GM21786 (cell line): ENCODE data around the gene GART.
"Not testable (repeated sequence)": the region's sequence is repeated elsewhere in the genome, so short reads cannot be mapped to it uniquely, and the experiment has no call there.

Source experiments
- ATAC-seq: cut with Tn5 transposase; IDR thresholded peaks from one replicate; pipeline ENCODE4 v1.9.1; 2021; ENCODE audit not compliant: unreplicated experiment

Gene GART

DNA sequence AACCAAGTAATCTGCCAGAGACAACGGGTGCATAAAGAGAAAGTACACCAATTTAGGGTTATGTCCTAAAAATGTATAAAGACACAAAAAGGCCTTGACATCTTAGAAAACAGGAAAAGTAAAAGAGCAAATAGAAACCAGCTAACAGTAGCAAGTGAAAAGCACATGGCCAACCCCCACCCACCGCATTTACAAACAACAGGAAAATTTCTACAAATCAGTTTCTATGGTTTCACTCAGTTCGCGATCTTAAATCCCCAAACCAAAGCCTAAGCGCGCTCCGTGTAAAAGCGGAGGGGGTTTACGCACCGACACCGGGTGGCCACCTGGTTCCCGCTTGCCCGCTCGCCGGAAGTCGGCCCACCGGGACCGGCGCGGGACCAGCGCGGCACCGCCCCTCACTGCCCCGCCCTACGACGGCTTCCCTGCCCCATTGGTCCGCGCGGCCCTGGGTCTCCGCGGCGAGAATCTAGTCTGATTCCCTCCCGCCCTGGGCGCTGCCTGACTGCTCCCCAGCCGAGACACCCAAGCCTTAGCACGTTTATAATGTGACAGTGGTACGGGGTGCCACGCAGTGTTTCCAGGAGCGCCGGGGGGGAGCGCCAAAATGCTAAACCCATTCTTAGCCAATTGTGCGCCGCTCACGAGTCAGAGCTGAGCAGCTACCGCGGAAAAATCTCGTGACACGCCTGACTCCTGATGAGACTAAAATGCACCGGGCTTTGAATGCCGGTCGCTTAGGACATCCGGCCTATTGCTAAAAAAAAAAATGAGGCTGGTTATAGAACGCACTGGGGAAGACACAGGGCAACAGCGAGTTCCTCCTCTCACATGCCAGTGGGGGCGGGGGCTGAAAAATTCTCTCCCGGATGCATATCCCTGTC lies at the start of gene GART:
GART (minus strand) TSS at position 362 of the 884 bp plus-strand sequence. CDS start 2,802 bp downstream, outside the sequence.
- peak; percentile 41 for ATAC-seq

DNA sequence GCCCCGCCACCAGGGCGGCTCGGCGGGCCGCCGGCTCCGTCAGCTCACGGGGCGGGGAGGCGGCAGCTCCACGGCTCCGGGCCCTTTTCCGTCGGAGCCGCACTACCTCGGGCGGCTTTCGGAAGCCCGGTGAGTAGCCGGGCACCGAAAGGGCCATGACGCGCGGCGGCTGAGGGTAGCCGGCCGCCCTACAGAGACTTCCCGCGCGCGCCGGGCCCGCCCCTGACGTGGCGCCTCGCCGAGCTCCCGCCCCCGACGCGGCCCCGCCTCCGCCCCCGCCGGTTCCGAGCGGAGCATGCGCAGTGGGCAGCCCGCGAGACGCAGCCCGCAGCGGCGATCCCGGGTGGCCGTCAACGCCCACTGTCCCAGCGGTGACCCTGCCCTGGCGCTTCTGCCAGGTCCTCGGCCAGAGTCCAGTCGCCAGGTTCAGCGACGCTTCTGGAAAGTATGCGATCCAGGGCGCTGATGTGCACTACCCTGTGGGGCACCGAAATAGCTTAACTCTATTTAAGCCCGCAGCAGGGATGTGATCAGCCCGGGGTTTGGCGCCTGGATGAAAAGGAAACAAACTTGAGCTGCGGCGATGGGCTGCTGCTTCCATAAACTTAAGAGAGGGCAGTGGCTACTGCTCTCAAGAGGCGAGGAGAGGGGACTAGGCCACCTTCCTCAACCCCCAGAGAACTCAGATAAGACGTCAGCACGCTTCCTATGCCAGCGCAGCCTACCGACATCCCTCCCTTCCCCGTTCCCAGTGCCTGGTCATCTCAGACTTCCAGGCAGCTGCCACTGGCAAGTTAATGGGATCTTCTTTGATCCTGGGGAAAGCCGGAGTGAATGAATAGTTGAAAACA lies 46.8 kb upstream of the GART start, which contains the start of gene DONSON:
DONSON (minus strand) TSS at position 200 of the 851 bp plus-strand sequence; CDS start at position 157, 43 bp downstream.
- peak; percentile 83 for ATAC-seq

DNA sequence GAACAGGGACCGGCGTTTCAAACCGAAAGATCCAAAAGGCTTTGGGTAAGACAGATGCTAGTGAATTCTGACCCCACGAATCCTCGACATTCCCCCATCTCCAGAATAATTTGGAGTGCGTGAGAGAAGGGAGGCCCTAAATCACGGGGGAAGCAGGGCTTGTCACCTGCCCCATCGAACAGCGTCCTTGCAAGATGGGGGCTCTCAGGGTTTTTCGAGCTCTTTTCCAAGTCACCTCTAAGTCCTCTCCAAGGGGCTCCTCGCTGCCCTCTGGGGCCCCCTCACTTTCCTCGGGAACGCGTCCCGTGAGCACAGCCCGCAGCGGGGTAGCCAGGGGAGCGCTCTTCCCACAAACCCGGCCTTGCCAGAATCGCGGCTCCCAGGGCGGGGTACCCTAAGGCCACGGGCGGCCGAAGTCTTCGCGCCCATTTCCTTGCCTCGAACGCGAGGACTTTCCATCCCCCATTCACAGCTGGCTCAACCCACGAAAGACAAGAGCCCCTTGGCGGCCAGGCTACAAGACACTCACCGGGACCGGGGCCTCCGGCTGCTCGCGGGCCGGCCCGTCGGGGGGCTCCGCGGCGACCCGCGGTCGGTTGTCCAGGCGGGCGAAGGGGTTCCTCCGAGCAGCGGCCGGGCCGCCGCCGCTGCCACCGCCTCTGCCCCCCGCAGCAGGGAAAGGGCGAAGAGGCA lies 46.0 kb upstream of the GART start:
- ATAC-seq, result peak; percentile 28

DNA sequence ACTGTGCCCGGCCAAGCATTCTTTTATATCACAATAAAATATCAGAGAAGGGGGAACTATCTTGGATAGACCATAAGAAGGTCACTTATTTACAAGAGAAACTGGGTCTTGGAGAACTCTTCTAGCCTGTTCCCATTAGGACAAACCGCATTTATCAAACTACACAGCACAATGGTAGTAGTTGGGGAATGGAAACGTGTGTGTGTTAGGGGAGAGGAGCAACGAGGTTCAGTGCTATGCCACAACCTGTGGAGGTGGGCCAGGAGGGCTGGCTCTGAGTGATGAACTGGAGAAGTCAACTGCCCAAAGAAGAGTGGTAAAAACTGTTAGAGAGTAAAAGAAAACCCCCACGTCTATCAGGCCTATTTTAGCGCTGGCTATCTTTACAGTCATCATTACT lies 45.0 kb upstream of the GART start:
- ATAC-seq, result no peak

DNA sequence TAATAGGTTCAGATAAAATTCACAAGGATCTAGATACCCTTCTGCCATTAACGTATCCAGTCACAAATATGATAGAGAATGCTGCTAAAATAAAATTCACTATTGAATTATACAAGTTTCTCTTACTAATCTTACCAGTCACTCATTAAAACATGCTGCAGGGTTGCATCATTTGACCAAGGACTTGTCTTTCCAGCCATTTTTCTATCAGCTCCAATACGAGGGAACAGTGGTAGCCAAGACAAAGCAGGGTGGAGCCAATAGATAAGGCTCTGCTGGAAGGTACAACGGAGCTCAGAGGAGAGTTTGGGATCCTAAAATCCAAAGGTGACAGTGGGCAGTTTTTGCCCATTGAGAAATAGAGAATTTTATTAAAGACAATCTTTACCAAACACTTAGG lies 42.5 kb upstream of the GART start:
- no peak for ATAC-seq

DNA sequence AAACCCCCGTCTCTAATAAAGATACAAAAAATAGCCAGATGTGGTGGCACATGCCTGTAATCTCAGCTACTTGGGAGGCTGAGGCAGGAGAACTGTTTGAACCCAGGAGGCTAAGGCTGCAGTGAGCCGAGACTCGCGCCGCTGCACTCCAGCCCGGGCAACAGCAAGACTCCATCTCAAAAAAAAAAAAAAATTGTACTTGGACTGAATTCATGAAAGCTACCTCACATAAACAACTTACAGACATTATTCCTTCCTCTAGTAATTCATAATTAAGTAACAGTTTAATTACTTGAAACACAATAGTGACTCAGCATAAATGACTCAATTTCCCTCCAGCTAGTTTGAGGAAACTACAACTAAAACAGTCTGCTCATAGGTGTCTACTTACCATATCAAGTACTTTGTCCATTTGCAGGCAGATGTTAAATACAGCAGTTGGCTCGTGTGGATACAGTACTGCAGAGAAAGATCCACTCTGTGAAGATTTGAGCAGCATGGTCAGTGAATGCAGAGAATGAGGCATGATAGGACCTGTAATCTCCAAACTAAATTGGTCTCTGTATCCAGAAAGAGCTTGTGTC lies 37.1 kb upstream of the GART start:
- no peak for ATAC-seq

DNA sequence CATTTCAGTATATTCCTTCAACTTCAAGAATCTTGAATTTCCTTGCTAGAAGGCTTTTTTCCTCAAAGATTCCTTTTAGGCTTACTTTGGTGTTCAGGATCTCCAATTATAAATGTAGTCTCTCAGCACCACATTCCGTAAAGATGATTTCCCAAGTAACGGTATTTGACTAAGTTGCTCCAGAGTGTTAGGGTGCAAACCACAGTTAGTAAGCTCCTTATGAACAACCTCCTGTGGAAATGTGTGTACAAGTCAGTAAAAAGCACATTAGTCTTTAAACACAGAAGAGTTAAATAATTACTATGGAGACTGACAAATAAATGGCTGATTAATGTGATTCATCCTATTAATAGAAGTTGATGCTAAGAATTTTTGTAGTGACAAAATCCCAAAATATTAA lies 36.3 kb upstream of the GART start:
- ATAC-seq, result no peak

DNA sequence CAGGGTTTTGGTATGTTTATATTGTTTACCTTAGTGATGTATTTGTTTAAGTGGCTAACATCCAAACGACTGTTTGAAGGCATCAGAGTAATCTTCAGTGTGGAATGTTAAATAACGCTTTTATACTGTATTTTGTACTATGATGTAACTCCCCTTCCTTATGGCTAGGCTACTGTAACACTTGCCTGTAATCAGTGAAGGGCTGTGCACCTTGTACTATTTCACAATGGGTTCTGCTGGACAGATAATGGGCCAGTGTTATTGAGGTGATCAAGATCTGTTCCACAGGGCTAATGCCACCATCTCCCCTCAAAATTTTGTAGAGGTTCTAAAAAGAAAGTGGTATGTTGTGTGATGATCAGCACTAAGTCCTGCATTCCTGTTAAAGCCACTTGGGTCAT lies 34.8 kb upstream of the GART start:
- not testable (repeated sequence) for ATAC-seq

DNA sequence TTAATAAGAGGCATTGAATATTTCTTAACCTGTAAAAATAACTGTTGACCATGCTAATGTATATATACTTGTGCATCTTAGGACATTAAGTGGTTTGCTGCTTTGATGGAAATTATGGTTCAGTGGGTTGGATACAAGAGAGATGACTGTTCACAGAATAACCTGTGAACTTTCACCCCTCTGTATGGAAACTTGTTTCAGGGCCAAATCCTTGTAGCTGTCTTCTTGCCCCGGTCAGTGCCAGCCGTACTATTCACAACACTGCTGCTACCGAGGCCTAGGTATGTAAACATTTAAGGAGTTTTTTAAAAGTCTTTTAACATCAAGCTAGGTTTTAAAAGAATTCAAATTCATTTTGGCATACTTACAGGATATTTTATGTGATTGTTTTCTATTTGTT lies 30.4 kb upstream of the GART start:
- no peak for ATAC-seq

DNA sequence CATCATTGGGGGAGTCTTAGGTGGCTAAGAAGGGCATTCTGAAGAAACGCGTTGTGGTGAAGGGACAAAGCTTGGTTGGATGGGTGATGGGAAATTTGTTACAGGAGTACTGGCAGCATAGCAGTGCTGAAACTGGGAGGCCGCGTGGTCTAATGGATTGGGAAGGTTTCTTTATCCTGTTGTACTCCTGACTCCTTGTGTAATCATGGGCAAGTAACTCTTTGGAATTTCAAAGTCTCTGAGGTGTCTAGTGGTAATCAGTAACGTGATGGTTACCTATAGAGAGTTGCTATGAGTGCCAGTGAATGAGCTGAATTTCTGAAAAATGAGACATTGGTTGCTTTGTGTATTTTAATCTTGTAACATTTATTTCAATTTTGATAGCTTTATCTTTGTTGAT lies 28.1 kb upstream of the GART start:
- no peak for ATAC-seq

DNA sequence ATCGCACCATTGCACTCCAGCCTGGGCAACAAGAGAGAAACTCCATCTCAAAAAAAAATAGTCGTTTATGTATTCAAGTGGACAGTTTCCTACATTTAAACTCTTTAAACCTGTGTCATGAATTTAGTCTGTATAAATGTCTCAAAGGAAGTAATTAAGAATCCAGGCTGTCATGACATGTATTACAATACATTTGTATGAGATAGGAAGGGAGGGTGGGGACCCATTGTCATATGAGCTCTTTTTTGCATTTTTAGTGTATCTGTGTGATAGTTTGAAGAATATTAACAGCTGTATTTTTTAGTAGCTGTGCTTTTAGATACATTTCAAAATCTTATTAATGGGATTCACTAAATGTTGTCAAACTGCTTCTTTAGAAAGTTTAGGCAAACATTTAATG lies 26.5 kb upstream of the GART start:
- ATAC-seq, result no peak

DNA sequence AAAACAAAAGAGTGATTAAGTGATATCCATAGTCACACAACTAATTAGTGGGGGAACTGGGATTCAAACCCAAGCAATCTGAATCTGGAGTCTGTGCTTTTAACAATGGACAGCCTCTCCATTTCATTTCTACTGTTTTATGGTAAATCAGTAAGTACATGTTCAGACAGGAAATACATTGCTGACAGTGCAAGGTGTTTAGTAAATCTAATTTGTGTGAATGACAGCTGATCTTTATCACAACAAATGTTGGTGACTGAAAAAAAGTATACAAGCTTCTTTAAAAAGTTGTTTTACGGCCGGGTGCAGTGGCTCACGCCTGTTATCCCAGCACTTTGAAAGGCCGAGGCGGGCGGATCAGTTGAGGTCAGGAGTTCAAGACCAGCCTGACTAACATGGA lies 26.0 kb upstream of the GART start:
- no peak for ATAC-seq

DNA sequence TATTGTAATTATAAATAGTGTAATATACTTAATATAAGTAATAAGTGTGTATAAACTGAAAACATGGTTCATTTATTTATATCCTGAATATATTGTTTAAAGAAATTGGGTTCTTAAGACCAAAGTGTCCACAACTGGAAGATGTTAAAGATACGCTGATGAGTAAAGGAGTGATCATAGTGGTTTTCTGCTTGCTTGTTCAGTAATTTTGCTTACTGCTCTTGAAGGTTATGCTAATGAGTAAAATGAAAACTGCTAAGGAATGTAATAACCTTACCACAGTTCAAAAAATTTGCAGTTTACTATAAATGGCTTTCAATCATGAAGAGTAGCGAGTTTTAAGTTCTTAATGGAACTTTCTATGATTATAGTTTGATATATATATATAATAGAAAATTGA lies 24.6 kb upstream of the GART start:
- no peak for ATAC-seq

DNA sequence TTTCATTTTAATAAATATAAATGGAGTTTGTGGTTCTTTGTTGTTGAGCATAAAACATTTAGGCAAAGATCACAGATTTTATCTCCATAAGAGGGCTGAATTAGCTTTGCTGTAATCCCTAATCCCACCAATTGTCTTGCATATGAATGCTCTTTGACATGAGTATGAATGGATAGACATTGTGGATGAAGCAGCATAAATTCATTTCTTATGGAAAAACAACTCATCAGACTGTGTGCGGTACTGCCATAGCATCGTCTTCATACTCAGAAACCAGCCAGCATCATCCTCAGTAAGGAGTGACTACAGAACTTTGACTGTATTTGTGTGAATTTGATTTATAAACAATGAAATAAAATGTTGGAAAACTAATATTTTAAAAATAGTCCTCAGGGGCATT lies 20.5 kb upstream of the GART start:
- no peak for ATAC-seq

DNA sequence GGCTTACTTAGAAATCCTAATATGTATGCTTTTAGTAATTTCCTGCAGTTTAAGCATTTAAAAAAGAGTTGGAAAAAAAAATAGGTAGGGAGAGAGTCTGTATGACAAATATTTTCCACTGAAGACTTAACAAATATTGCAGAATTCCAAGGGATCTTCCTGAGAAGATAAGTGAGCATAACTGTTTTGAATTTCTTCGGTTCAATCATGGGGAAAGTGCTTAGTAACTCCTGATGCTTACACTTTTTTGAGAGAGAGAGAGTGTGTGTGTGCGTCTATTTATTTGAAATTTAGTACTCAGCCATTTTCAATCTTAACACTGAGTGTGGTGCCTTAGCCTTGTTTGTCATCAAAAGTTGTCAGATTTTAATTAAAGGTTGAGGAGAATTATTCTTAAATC lies 19.5 kb upstream of the GART start:
- no peak for ATAC-seq

DNA sequence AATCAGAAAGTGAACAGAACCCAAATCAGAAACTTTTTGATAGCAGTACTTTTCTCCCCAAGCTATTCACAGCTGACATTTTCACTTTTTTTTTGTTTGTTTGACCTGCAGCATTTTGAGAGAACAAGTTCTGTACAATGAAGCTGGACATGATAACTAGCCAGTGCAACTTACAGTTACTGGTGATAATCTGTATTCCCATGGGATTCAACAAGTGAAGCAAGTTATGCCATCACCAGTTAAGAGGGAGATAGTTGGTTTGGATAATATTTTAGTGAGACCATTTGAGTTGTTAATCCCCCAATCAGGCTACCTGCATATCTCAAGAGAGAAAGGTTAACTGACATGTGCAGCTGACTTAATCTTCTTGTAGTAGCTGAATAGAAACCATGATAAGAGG lies 19.0 kb upstream of the GART start:
- no peak for ATAC-seq

DNA sequence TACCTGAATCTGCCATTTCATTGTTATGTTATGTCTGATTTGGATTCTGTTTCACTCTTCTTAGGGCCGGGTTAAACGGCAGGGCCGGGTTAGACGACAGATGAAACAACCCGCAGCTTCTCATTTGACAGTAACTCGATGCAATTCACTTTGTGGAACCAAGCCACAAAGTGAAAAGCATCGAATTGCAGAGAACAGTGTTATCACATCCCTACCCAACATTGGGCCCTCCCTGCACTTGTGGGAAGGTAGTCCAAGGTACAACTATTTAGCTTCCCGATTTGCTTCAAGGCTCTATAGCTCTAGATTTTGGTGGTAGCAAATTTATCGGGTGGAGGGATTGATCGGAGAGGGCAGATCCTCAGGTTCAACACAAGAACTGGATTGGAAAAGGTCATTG lies 17.9 kb upstream of the GART start:
- ATAC-seq, result no peak

DNA sequence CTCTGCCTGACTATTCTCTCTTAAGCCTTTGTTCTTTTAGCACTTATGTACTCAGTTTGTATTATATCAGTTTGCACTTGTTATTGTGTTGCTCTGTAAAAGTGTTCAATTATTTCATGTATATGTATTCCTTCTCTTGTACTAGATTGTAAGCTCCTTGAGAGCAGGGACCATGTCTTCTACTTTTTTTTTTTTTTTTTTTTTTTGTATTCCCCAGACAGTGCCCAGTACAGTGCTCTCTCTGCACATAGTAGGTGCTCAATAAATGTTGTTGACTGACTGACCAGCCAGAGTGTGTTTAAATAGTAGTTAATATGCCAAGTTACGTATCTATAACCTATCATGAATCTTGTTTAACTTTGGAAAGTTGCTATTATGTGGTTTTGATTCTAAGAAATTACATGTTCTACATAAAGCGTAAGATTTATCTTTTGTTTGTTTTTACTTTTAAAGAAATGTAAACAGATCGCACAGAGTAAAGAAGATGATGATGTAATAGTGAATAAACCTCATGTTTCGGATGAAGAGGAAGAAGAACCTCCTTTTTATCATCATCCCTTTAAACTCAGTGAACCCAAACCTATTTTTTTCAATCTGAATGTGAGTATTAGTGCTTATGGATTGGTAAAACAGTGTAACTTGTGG lies 17.0 kb upstream of the GART start:
- ATAC-seq, result no peak

DNA sequence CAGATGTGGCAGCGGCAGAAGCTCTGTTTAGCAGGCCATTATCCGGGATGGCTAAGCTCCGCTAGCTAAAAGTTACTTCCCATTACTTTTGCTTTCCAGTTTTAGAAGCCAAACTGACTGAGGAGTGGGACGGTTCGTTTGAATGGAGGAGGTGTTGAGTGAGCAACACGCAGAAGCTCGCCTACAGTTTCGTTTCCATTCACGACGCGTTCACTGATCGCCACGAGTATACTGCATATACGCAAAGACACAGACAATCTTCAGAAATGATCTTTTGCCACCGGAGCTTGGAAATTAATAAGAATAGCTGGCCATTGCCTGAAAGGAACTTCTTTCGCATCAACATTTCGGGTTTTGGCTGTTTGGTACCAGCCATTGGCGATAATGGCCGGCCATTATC lies 15.5 kb upstream of the GART start:
- no peak for ATAC-seq

DNA sequence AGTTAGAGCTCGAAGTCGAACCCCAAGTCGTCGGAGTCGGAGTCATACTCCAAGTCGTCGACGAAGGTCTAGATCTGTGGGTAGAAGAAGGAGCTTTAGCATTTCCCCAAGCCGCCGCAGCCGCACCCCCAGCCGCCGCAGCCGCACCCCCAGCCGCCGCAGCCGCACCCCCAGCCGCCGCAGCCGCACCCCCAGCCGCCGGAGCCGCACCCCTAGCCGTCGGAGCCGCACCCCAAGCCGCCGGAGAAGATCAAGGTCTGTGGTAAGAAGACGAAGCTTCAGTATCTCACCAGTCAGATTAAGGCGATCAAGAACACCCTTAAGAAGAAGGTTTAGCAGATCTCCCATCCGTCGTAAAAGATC lies 13.0 kb upstream of the GART start:
- ATAC-seq, result no peak
